GM21515 (cell line): ENCODE results near the gene MAP1B.

Experiments used
- ATAC-seq: cut with Tn5 transposase; IDR thresholded peaks from one replicate; pipeline ENCODE4 v1.9.1; 2021; ENCODE audit not compliant: unreplicated experiment

Gene MAP1B

GRCh38 chr5:72216756-72217155, 109.5 kb downstream of the MAP1B start:
- ATAC-seq: no peak

- ATAC-seq: no peak
These were observed 113.8 kb downstream of the MAP1B start for GRCh38 chr5:72221099-72221498.

- ATAC-seq: no peak
These were observed 114.3 kb downstream of the MAP1B start for GRCh38 chr5:72221541-72221940.

GRCh38 chr5:72222521-72222920, 115.2 kb downstream of the MAP1B start:
- ATAC-seq: no peak

- ATAC-seq: no peak
These were observed 116.1 kb downstream of the MAP1B start for GRCh38 chr5:72223371-72223770.

GRCh38 chr5:72224946-72225463, 117.7 kb downstream of the MAP1B start:
- ATAC-seq: no peak

- no peak for ATAC-seq
These were observed 118.5 kb downstream of the MAP1B start for GRCh38 chr5:72225741-72226140.

- no peak for ATAC-seq
These were observed 119.7 kb downstream of the MAP1B start for GRCh38 chr5:72226950-72227349.

- no peak for ATAC-seq
These were observed 121.7 kb downstream of the MAP1B start for GRCh38 chr5:72228960-72229359.

GRCh38 chr5:72231991-72232703, 124.9 kb downstream of the MAP1B start:
- ATAC-seq: no peak

GRCh38 chr5:72232838-72233237, 125.6 kb downstream of the MAP1B start:
- no peak for ATAC-seq

- ATAC-seq: no peak
These were observed 126.6 kb downstream of the MAP1B start for GRCh38 chr5:72233835-72234234.

GRCh38 chr5:72234265-72234700, 127.0 kb downstream of the MAP1B start:
- ATAC-seq: peak; percentile 73

- ATAC-seq: no peak
These were observed 127.6 kb downstream of the MAP1B start for GRCh38 chr5:72234868-72235267.

GRCh38 chr5:72235725-72236124, 128.4 kb downstream of the MAP1B start:
- ATAC-seq: no peak

GRCh38 chr5:72237415-72237814, 130.1 kb downstream of the MAP1B start:
- ATAC-seq: no peak

- no peak for ATAC-seq
These were observed 130.6 kb downstream of the MAP1B start for GRCh38 chr5:72237879-72238278.

GRCh38 chr5:72238712-72239445, 131.6 kb downstream of the MAP1B start:
- no peak for ATAC-seq

- ATAC-seq: no peak
These were observed 134.2 kb downstream of the MAP1B start for GRCh38 chr5:72241346-72242003.

GRCh38 chr5:72242796-72243475, 135.7 kb downstream of the MAP1B start:
- no peak for ATAC-seq

- no peak for ATAC-seq
These were observed 136.4 kb downstream of the MAP1B start for GRCh38 chr5:72243706-72244105.
